GM23338 (cell line): ENCODE measurements around the gene PTPRF. TPM values are rescaled to one million over a fixed set of nuclear protein-coding genes. Genes with fewer than 3 reads are reported as not detected.
A peak's percentile ranks its signal among the peaks of the same experiment; 100 is the strongest.

ENCODE experiments used
- ATAC-seq: fragments of 200-7000 bp; cut with Tn5 transposase; 3 replicates; pipeline ENCODE4 v1.9.1; 2020
- DNase-seq: peaks from one replicate; pipeline ENCODE4 v3.0.0-alpha.2; 2015; ENCODE audit warnings: low spot score
- H2AFZ ChIP-seq: fragments of 200-600 bp; sonication (generic); 2 replicates; pipeline ENCODE4 v1.8.0; 2016; ENCODE audit warnings: antibody characterized with exemption, mild to moderate bottlenecking, moderate library complexity
- H3F3A ChIP-seq: fragments of 200-600 bp; sonication (generic); replicated peaks from 2 replicates; pipeline ENCODE4 v1.8.0; 2017; ENCODE audit warnings: antibody characterized with exemption, mixed run types, low read depth
- H3K27ac ChIP-seq: fragments of 200-600 bp; sonication (generic); 2 replicates; pipeline ENCODE4 v1.6.1; 2016; ENCODE audit warnings: low read depth
- H3K27me3 ChIP-seq: fragments of 200-600 bp; sonication (generic); 2 replicates; pipeline ENCODE4 v1.8.0; 2016; ENCODE audit warnings: mild to moderate bottlenecking, mixed run types, moderate library complexity; ENCODE audit not compliant: insufficient read depth
- H3K36me3 ChIP-seq: fragments of 200-600 bp; sonication (generic); 2 replicates; pipeline ENCODE4 v1.8.0; 2016; ENCODE audit warnings: mild to moderate bottlenecking; ENCODE audit not compliant: insufficient read depth
- H3K4me1 ChIP-seq: fragments of 200-600 bp; sonication (generic); 2 replicates; pipeline ENCODE4 v1.8.0; 2016; ENCODE audit warnings: mild to moderate bottlenecking, moderate library complexity; ENCODE audit not compliant: insufficient read depth
- H3K4me2 ChIP-seq: fragments of 200-600 bp; sonication (generic); 2 replicates; pipeline ENCODE4 v1.7.1; 2017; ENCODE audit warnings: mixed run types
- H3K4me3 ChIP-seq: fragments of 200-600 bp; sonication (generic); 2 replicates; pipeline ENCODE4 v1.6.1; 2016; ENCODE audit warnings: mixed run types
- H3K79me2 ChIP-seq: fragments of 200-600 bp; sonication (generic); replicated peaks from 2 replicates; pipeline ENCODE4 v1.8.0; 2017; ENCODE audit warnings: mild to moderate bottlenecking; ENCODE audit not compliant: insufficient read depth
- H3K9me2 ChIP-seq: fragments of 200-600 bp; sonication (generic); 2 replicates; pipeline ENCODE4 v1.8.0; 2017; ENCODE audit not compliant: insufficient read depth
- H4K20me1 ChIP-seq: fragments of 200-600 bp; sonication (generic); replicated peaks from 2 replicates; pipeline ENCODE4 v1.8.0; 2017; ENCODE audit warnings: mild to moderate bottlenecking; ENCODE audit not compliant: insufficient read depth
- H3K27ac Mint-ChIP-seq: 2 replicates; pipeline ENCODE4 v1.8.0; 2020; ENCODE audit warnings: inconsistent platforms, mild to moderate bottlenecking, moderate library complexity, mixed read lengths
- H3K27me3 Mint-ChIP-seq: 3 replicates; pipeline ENCODE4 v1.8.0; 2022; ENCODE audit warnings: low read depth, mild to moderate bottlenecking, moderate library complexity, mixed read lengths, inconsistent platforms; ENCODE audit not compliant: insufficient read depth, poor library complexity
- H3K36me3 Mint-ChIP-seq: 3 replicates; pipeline ENCODE4 v1.8.0; 2021; ENCODE audit warnings: low read depth, mild to moderate bottlenecking, inconsistent platforms, moderate library complexity, mixed read lengths
- H3K4me1 Mint-ChIP-seq: 3 replicates; pipeline ENCODE4 v1.8.0; 2020; ENCODE audit warnings: mild to moderate bottlenecking, inconsistent platforms, mixed read lengths
- H3K4me3 Mint-ChIP-seq: 3 replicates; pipeline ENCODE4 v1.8.0; 2021; ENCODE audit warnings: moderate library complexity, mild to moderate bottlenecking, inconsistent platforms, mixed read lengths
- H3K9me3 Mint-ChIP-seq: 3 replicates; pipeline ENCODE4 v1.8.0; 2020; ENCODE audit warnings: moderate library complexity, mild to moderate bottlenecking, inconsistent platforms, mixed read lengths
- CREB1 ChIP-seq: fragments of 250-450 bp; sonication (Bioruptor Pico); IDR thresholded peaks from 2 replicates; pipeline ENCODE4 v1.5.0; 2020; ENCODE audit warnings: low read depth, mild to moderate bottlenecking, moderate library complexity
- ETS1 ChIP-seq: IDR thresholded peaks from 2 replicates; pipeline ENCODE4 v1.6.1; 2016; ENCODE audit warnings: antibody characterized with exemption
- EZH2 ChIP-seq: fragments of 200-600 bp; sonication (generic); IDR thresholded peaks from one replicate; pipeline ENCODE4 v1.8.0; 2017; ENCODE audit warnings: antibody characterized with exemption, mild to moderate bottlenecking, low read depth; ENCODE audit not compliant: unreplicated experiment
- JUNB ChIP-seq: IDR thresholded peaks from one replicate; pipeline ENCODE4 v1.6.1; 2016; ENCODE audit warnings: antibody characterized with exemption; ENCODE audit not compliant: unreplicated experiment
- NANOG ChIP-seq: IDR thresholded peaks from 2 replicates; pipeline ENCODE4 v1.6.1; 2016; ENCODE audit warnings: antibody characterized with exemption, borderline replicate concordance
- POLR2AphosphoS5 ChIP-seq: IDR thresholded peaks from 2 replicates; pipeline ENCODE4 v1.6.1; 2016; ENCODE audit warnings: antibody characterized with exemption, low read depth
- REST ChIP-seq: IDR thresholded peaks from one replicate; pipeline ENCODE4 v1.6.1; 2018; ENCODE audit warnings: antibody characterized with exemption; ENCODE audit not compliant: unreplicated experiment
- STAT1 ChIP-seq: IDR thresholded peaks from one replicate; pipeline ENCODE4 v1.6.1; 2016; ENCODE audit warnings: antibody characterized with exemption; ENCODE audit not compliant: unreplicated experiment
- ZNF114 ChIP-seq: fragments of 250-450 bp; sonication (Bioruptor Pico); IDR thresholded peaks from 2 replicates; pipeline ENCODE4 v1.5.0; 2020; ENCODE audit warnings: mild to moderate bottlenecking, moderate library complexity
- ZNF331 ChIP-seq: fragments of 250-450 bp; sonication (Bioruptor Pico); IDR thresholded peaks from 2 replicates; pipeline ENCODE4 v1.5.0; 2020; ENCODE audit warnings: low read depth, mild to moderate bottlenecking, moderate library complexity
- ZNF462 ChIP-seq: fragments of 250-450 bp; sonication (Bioruptor Pico); IDR thresholded peaks from 2 replicates; pipeline ENCODE4 v1.5.0; 2020; ENCODE audit warnings: mild to moderate bottlenecking, moderate library complexity
- polyA plus RNA-seq: library from polyadenylated mRNA; unstranded; fragments of >200 nt; fragmentation: Nextera tagmentation; extraction: Ambion mirVana; gene quantifications from 2 replicates; pipeline ENCODE4 v1.2.1, GENCODE V29; 2016
- total RNA-seq: library from RNA; depleted of rRNA; stranded (reverse); fragments of >200 nt; shearing (Covaris generic); gene quantifications from 2 replicates; pipeline ENCODE4 v1.2.3, GENCODE V29; 2014

Gene PTPRF
- total and polyA plus RNA-seq, 2 experiments from 2014 or later: 52.4 to 173 TPM

DNA sequence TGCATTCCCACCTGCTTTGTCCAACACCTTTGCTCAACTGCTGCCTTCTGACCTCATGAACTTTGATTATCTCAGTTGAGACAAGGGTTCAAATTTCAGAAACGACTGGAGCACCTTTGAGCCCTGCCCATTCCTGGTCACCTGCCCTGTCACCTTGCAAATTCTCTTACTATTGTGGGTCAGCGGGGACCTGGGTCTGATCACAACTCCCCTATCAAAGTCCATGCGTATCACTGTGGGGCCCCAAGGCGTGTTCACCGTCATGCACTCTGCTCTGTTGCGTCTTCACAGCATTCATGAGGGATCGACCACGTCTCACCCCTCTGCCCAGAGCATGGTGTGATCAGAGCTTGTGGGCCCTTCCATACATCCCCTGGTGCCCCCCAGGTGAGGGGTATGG, 12.9 kb downstream of the PTPRF start (continued):
- TF ChIP-seq ETS1 (no peak), STAT1 (no peak)

DNA sequence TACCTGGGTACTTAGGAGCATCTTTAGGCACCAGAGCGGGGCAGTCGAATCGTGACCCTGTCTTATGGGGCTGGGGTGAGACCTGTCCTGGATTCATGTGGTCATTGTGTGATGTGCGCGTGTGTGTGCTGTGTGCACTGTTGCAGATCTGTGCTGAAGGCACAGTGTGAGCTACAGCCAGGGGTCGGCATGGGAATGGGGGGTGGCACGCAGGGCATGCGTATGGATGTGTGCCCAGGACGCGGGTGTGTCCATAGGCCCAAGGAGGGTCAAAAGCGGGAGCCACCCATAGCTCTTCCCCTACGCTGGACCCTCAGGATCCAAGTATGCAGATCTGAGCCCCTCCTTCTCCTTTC, 14.6 kb downstream of the PTPRF start:
- H3K4me3 Mint-ChIP-seq: peak overlapping the region; percentile 66
- Histone ChIP-seq H4K20me1 (peaks cover 19% of the 10 kb centered on the region), H3F3A (peaks cover 8% of the 10 kb centered on the region), H3K4me2 (peak overlapping the region; percentile 72), H3K79me2 (peaks cover 46% of the 10 kb centered on the region), H3K9me2 (no peaks in the 10 kb centered on the region), H3K27ac (0 out of 2 replicates have a peak overlapping the region, but pooled peaks have one; percentile 45), H2AFZ (no peak overlapping the region), H3K4me3 (peak overlapping the region; percentile 35; the same call in 1 of the 2 replicates), H3K36me3 (no peaks in the 10 kb centered on the region; the same call in 1 of the 2 replicates), H3K4me1 (peaks cover 48% of the 10 kb centered on the region), H3K27me3 (no peaks in the 10 kb centered on the region)
- peak overlapping the region; percentile 44; the same call in 1 of the 2 replicates for H3K27ac Mint-ChIP-seq
- H3K4me1 Mint-ChIP-seq: peaks cover 66% of the 10 kb centered on the region
- ATAC-seq (peak; percentile 0; the same call in 2 of the 3 replicates), DNase-seq (no peak)
- H3K27me3 Mint-ChIP-seq: peaks cover 19% of the 10 kb centered on the region
- H3K36me3 Mint-ChIP-seq: peaks cover 20% of the 10 kb centered on the region
- H3K9me3 Mint-ChIP-seq: no peaks in the 10 kb centered on the region; the same call in 2 of the 3 replicates
- TF ChIP-seq CREB1: no peak
- TF ChIP-seq POLR2AphosphoS5: no peak
- TF ChIP-seq NANOG: no peak
- no peak for TF ChIP-seq REST
- no peak for TF ChIP-seq ETS1
- TF ChIP-seq JUNB: no peak
- TF ChIP-seq EZH2: no peak
- no peak for TF ChIP-seq ZNF114 (CRISPR knock-in tag)
- TF ChIP-seq ZNF462 (CRISPR knock-in tag): no peak
- no peak for TF ChIP-seq STAT1
- TF ChIP-seq ZNF331: no peak
